H1 (cell line): ENCODE results near the gene PLEKHA3. TPM values are rescaled to one million over a fixed set of nuclear protein-coding genes. Genes with fewer than 3 reads are reported as not detected.

ENCODE experiments used
- CTCF ChIA-PET: fragments of 300-600 bp; sonication (Branson Sonifier 250); formaldehyde crosslinking; loops from one replicate; lab custom pipeline; 2021; ENCODE audit not compliant: partially characterized antibody; lab: Charles Lee
- POLR2A ChIA-PET: fragments of 300-600 bp; sonication (Branson Sonifier 250); formaldehyde crosslinking; loops from one replicate; lab custom pipeline; 2021; ENCODE audit warnings: inconsistent platforms; ENCODE audit not compliant: partially characterized antibody; lab: Charles Lee
- DNase-seq, 2 experiments: peaks; one replicate each; pipeline versions ENCODE4 v3.0.0 to v3.0.0-alpha.2; 2010 to 2022; ENCODE audit warnings: low spot score in 2 of 2, low read depth in 1 of 2, mixed read lengths in 1 of 2
- FAIRE-seq: peaks from 2 replicates; lab custom pipeline; 2011; peaks lifted over from hg19 to GRCh38; lab: Jason Lieb, UNC
- H2AFZ ChIP-seq: 2 replicates; pipeline ENCODE4 v1.8.1; 2012; ENCODE audit warnings: low read length, inconsistent platforms
- H2AK5ac ChIP-seq: 2 replicates; pipeline ENCODE4 v1.6.1; 2013; ENCODE audit warnings: low read depth, low read length
- H2BK120ac ChIP-seq: replicated peaks from 2 replicates; pipeline ENCODE3; 2013; ENCODE audit warnings: low read depth, low read length, inconsistent platforms
- H2BK12ac ChIP-seq: 2 replicates; pipeline ENCODE4 v1.6.1; 2013; ENCODE audit warnings: low read depth, low read length
- H2BK15ac ChIP-seq: 2 replicates; pipeline ENCODE4 v1.6.1; 2013; ENCODE audit warnings: low read length
- H2BK20ac ChIP-seq: 2 replicates; pipeline ENCODE4 v1.6.1; 2013; ENCODE audit warnings: low read length
- H2BK5ac ChIP-seq: 2 replicates; pipeline ENCODE4 v1.6.1; 2013; ENCODE audit warnings: low read depth, low read length
- H3K14ac ChIP-seq: 2 replicates; pipeline ENCODE4 v1.6.1; 2013; ENCODE audit warnings: inconsistent platforms; ENCODE audit not compliant: insufficient read length
- H3K18ac ChIP-seq: 2 replicates; pipeline ENCODE4 v1.6.1; 2013; ENCODE audit warnings: low read length; ENCODE audit errors: extremely low read depth
- H3K23ac ChIP-seq: 2 replicates; pipeline ENCODE4 v1.6.1; 2013; ENCODE audit warnings: inconsistent platforms; ENCODE audit not compliant: insufficient read length
- H3K23me2 ChIP-seq: 2 replicates; pipeline ENCODE4 v1.6.1; 2013; ENCODE audit warnings: low read depth, low read length
- H3K27ac ChIP-seq: 2 replicates; pipeline ENCODE4 v1.6.1; 2011; ENCODE audit warnings: low read depth, low read length, inconsistent platforms
- H3K27me3 ChIP-seq, 4 experiments: replicated peaks in 1 of 4; 1 replicate in 1 of 4; 2 replicates in 3 of 4; pipeline versions ENCODE4 v1.6.1 to v1.8.1; 2011 to 2013; ENCODE audit warnings: low read length in 3 of 4, mild to moderate bottlenecking in 3 of 4, inconsistent platforms in 2 of 4, mixed read lengths in 2 of 4, moderate library complexity in 1 of 4; ENCODE audit not compliant: control insufficient read depth in 3 of 4, insufficient read depth in 3 of 4; ENCODE audit errors: extremely low read depth in 1 of 4
- H3K36me3 ChIP-seq, 4 experiments: 2 replicates each; pipeline versions ENCODE4 v1.6.1 to v1.8.1; 2011 to 2013; ENCODE audit warnings: mild to moderate bottlenecking in 4 of 4, low read length in 3 of 4, moderate library complexity in 2 of 4, control low read depth in 1 of 4, inconsistent platforms in 1 of 4; ENCODE audit not compliant: insufficient read depth in 4 of 4, control insufficient read depth in 2 of 4
- H3K4ac ChIP-seq: replicated peaks from 2 replicates; pipeline ENCODE3; 2013; ENCODE audit warnings: low read length, low read depth, mixed read lengths, inconsistent platforms; ENCODE audit not compliant: insufficient read length
- H3K4me1 ChIP-seq, 4 experiments: replicated peaks in 1 of 4; 1 replicate in 1 of 4; 2 replicates in 3 of 4; pipeline versions ENCODE4 v1.6.1 to v1.8.1; 2011 to 2013; ENCODE audit warnings: low read length in 3 of 4, inconsistent platforms in 2 of 4, mixed read lengths in 1 of 4; ENCODE audit not compliant: insufficient read depth in 4 of 4, control insufficient read depth in 3 of 4
- H3K4me2 ChIP-seq, 2 experiments: 2 replicates each; pipeline versions ENCODE4 v1.6.1 to v1.8.1; 2011 to 2013; ENCODE audit warnings: low read depth in 2 of 2, low read length in 2 of 2, control low read depth in 1 of 2, inconsistent platforms in 1 of 2, mild to moderate bottlenecking in 1 of 2; ENCODE audit not compliant: insufficient read depth in 1 of 2
- H3K4me3 ChIP-seq, 4 experiments: fragments of 200-600, 300-600 bp in 1 of 4; sonication (generic), shearing (Covaris generic), sonication (Bioruptor Twin) in 1 of 4; 2 replicates each; pipeline versions ENCODE4 v1.5.1 to v1.8.1; 2011 to 2016; ENCODE audit warnings: low read length in 4 of 4, low read depth in 3 of 4, control low read depth in 2 of 4, inconsistent platforms in 2 of 4, mild to moderate bottlenecking in 2 of 4, mixed read lengths in 1 of 4, moderate library complexity in 1 of 4; ENCODE audit not compliant: insufficient read depth in 2 of 4; ENCODE audit errors: extremely low read depth in 1 of 4
- H3K56ac ChIP-seq: replicated peaks from 2 replicates; pipeline ENCODE3; 2013; ENCODE audit warnings: low read depth, mild to moderate bottlenecking, mixed read lengths, low read length, inconsistent platforms; ENCODE audit not compliant: insufficient read length
- H3K79me1 ChIP-seq: 2 replicates; pipeline ENCODE4 v1.6.1; 2013; ENCODE audit warnings: low read depth, low read length, control low read depth
- H3K79me2 ChIP-seq, 2 experiments: 2 replicates each; pipeline versions ENCODE4 v1.6.1 to v1.8.1; 2012 to 2013; ENCODE audit warnings: low read length in 2 of 2, mild to moderate bottlenecking in 2 of 2, inconsistent platforms in 1 of 2; ENCODE audit not compliant: insufficient read depth in 2 of 2, control insufficient read depth in 1 of 2
- H3K9ac ChIP-seq, 4 experiments: replicated peaks in 1 of 4; 1 replicate in 1 of 4; 2 replicates in 3 of 4; pipeline versions ENCODE4 v1.6.1 to v1.8.1; 2011 to 2013; ENCODE audit warnings: low read depth in 3 of 4, low read length in 3 of 4, control low read depth in 2 of 4, mild to moderate bottlenecking in 2 of 4, moderate library complexity in 2 of 4, inconsistent platforms in 1 of 4; ENCODE audit errors: extremely low read depth in 1 of 4
- H3K9me3 ChIP-seq, 2 experiments: 2 replicates each; pipeline versions ENCODE4 v1.6.1 to v1.8.1; 2012 to 2013; ENCODE audit warnings: mild to moderate bottlenecking in 2 of 2, moderate library complexity in 2 of 2, control low read depth in 1 of 2, inconsistent platforms in 1 of 2, low read depth in 1 of 2, low read length in 1 of 2, mixed read lengths in 1 of 2; ENCODE audit not compliant: insufficient read depth in 2 of 2
- H4K20me1 ChIP-seq, 2 experiments: replicated peaks in 1 of 2; 2 replicates each; pipeline versions ENCODE3 to v1.8.1; 2011 to 2013; ENCODE audit warnings: inconsistent platforms in 2 of 2, low read length in 2 of 2, mild to moderate bottlenecking in 1 of 2; ENCODE audit not compliant: insufficient read depth in 2 of 2, control insufficient read depth in 1 of 2
- H4K5ac ChIP-seq: 2 replicates; pipeline ENCODE4 v1.6.1; 2013; ENCODE audit warnings: low read length, low read depth, mixed read lengths, inconsistent platforms; ENCODE audit not compliant: insufficient read length
- H4K8ac ChIP-seq: 2 replicates; pipeline ENCODE4 v1.8.0; 2013; ENCODE audit warnings: mild to moderate bottlenecking, moderate library complexity, low read length, inconsistent platforms; ENCODE audit not compliant: insufficient read depth; ENCODE audit errors: extremely low read depth
- H4K91ac ChIP-seq: replicated peaks from 2 replicates; pipeline ENCODE3; 2013; ENCODE audit warnings: low read length, mixed read lengths, inconsistent platforms; ENCODE audit not compliant: insufficient read length
- CBX8 ChIP-seq: fragments of 300-800, 300-1000 bp; sonication (generic); IDR thresholded peaks from 2 replicates; pipeline ENCODE4 v1.7.1; 2016; ENCODE audit warnings: low read depth, low read length, borderline replicate concordance
- CEBPB ChIP-seq: IDR thresholded peaks from 2 replicates; pipeline ENCODE4 v1.6.1; 2012; ENCODE audit warnings: low read depth, low read length
- KDM1A ChIP-seq: fragments of 200-600, 300-600 bp; sonication (generic); IDR thresholded peaks from 2 replicates; pipeline ENCODE4 v1.7.1; 2016; ENCODE audit warnings: mild to moderate bottlenecking, low read length, borderline replicate concordance
- MAFK ChIP-seq: IDR thresholded peaks from 2 replicates; pipeline ENCODE4 v1.6.1; 2012; ENCODE audit warnings: low read depth, mild to moderate bottlenecking, improper control_type of control experiment, low read length
- RXRA ChIP-seq: IDR thresholded peaks from 2 replicates; pipeline ENCODE4 v1.6.1; 2011; ENCODE audit warnings: low read depth, mild to moderate bottlenecking, low read length, moderate library complexity; ENCODE audit not compliant: insufficient read depth
- SP1 ChIP-seq: IDR thresholded peaks from 2 replicates; pipeline ENCODE4 v1.6.1; 2011; ENCODE audit warnings: low read depth, low read length
- SP4 ChIP-seq: IDR thresholded peaks from 2 replicates; pipeline ENCODE4 v1.6.1; 2012; ENCODE audit warnings: low read length, inconsistent platforms
- TAF1 ChIP-seq: IDR thresholded peaks from 2 replicates; pipeline ENCODE4 v1.6.1; 2011; ENCODE audit warnings: mild to moderate bottlenecking, low read depth, low read length
- TAF7 ChIP-seq: optimal IDR thresholded peaks from 2 replicates; pipeline ENCODE3; 2011; ENCODE audit warnings: low read depth, mild to moderate bottlenecking, inconsistent platforms, low read length, moderate library complexity, borderline replicate concordance
- TBP ChIP-seq: IDR thresholded peaks from 2 replicates; pipeline ENCODE4 v1.6.1; 2011; ENCODE audit warnings: low read depth, low read length, improper control_type of control experiment
- whole genome bisulfite sequencing, 2 experiments: shearing (Covaris generic) in 1 of 2; methylation state at CpG; one replicate each; pipeline versions ENCODE4 v1.1.6 to v1.1.7; 2013 to 2015; ENCODE audit warnings: low lambda C conversion rate in 2 of 2, mixed read lengths in 2 of 2, inconsistent platforms in 1 of 2, low coverage in 1 of 2, missing lambda C conversion rate in 1 of 2; ENCODE audit not compliant: insufficient replicate concordance in 2 of 2, insufficient coverage in 1 of 2, insufficient read length in 1 of 2; ENCODE audit errors: extremely low coverage in 1 of 2, missing lambda C conversion rate in 1 of 2; 5-methylcytosine and 5-hydroxymethylcytosine counted together
- polyA plus RNA-seq, 7 experiments: library from polyadenylated mRNA; depleted of rRNA in 3 of 7; stranded (reverse) in 5 of 7; unstranded in 2 of 7; fragments of >200 nt in 5 of 7; fragments of 200-250 nt in 2 of 7; gene quantifications; 1 replicate in 5 of 7; 2 replicates in 1 of 7; 4 replicates in 1 of 7; pipeline versions ENCODE4 v1.2.1 to v1.2.3, GENCODE V29; 2011 to 2013; ENCODE audit warnings: missing spikeins in 2 of 7, mixed read lengths in 2 of 7
- total RNA-seq: library from RNA; stranded (reverse); fragmentation: NEBNext Ultra II Directional; extraction: Animal tissue kit (Norgen Biotek cat#: 25700); gene quantifications from 2 replicates; pipeline ENCODE4 v1.2.1, GENCODE V29; 2021

The PLEKHA3 gene
- total and polyA plus RNA-seq, 2 of the 8 experiments (the other 6 are each of a cell fraction or from before 2014, with no cell fraction given): 1.9 to 20.1 TPM

DNA sequence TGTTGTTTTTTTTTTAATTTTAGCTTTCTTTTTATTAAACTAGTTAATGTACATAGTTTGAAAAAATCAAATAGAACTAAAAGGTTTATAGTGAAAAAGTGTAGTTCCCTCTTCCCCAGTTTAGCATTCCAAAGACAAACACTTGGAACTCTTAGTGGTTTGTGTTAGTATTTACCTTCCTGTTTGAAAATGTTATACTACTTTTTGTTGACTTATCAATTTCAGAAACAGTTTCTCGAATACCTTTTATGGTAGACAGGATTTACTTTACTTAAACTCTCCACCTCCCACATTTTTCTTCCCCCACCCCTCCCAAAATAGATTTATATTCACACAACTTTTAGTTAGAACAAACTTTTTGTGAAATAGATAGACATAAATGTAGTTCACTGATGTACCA lies 26.7 kb downstream of the PLEKHA3 start:
- WGBS, 2 experiments: 91% methylated on average over 1 of the region's 1 CpG; no CpG with 5 or more reads in 1 of the 2 experiments

More for the DNA sequence above, 26.7 kb downstream of the PLEKHA3 start:
- no peaks in the 10 kb centered on the region for H3K9me3 ChIP-seq
- no peak overlapping the region for H3K4me3 ChIP-seq
- H2BK15ac ChIP-seq: no peak overlapping the region
- peaks cover 0 to 3% (median 0%) of the 10 kb centered on the region in 4 experiments; a peak in 2 of 7 replicates for H3K4me1 ChIP-seq
- no peaks in the 10 kb centered on the region for H3K79me2 ChIP-seq
- H3K4ac ChIP-seq: no peak overlapping the region
- no peak for DNase-seq
- no peaks in the 10 kb centered on the region for H3K27me3 ChIP-seq
- no peak overlapping the region for H3K18ac ChIP-seq
- H3K9ac ChIP-seq: no peak overlapping the region
- no peak for FAIRE-seq
- no peak overlapping the region for H2BK12ac ChIP-seq
- no peak overlapping the region for H3K14ac ChIP-seq
- H3K79me1 ChIP-seq: no peaks in the 10 kb centered on the region
- H3K56ac ChIP-seq: no peak overlapping the region
- no peak overlapping the region for H3K23ac ChIP-seq
- no peaks in the 10 kb centered on the region for H3K23me2 ChIP-seq
- CTCF ChIA-PET: interaction anchor here (1.9 to 2.6 kb wide), 2 partner anchors 11 to 17 kb away, joined by 5 to 8 read pairs; no protein-coding TSS in a partner anchor
- H3K4me2 ChIP-seq: no peak overlapping the region
- H2AK5ac ChIP-seq: no peak overlapping the region
- H3K36me3 ChIP-seq: peaks cover 0 to 4% (median 2%) of the 10 kb centered on the region in 4 experiments; a peak in 3 of 8 replicates
- no peak overlapping the region for H2BK5ac ChIP-seq
- POLR2A ChIA-PET: interaction anchor here (1.2 kb wide), 2 partner anchors 10 to 27 kb away, joined by 3 read pairs; partner anchors contain the start of gene PLEKHA3
- TF ChIP-seq KDM1A (no peak), TBP (no peak), TAF7 (no peak), SP1 (no peak), CBX8 (no peak), RXRA (no peak), TAF1 (no peak), MAFK (no peak), CEBPB (no peak), SP4 (no peak)
- TF ChIP-seq, all 59 proteins: peak for 0
- Histone ChIP-seq H2BK120ac (no peak overlapping the region), H2BK20ac (no peak overlapping the region), H4K20me1 (no peaks in the 10 kb centered on the region), H4K8ac (no peak overlapping the region), H4K5ac (no peak overlapping the region), H4K91ac (no peak overlapping the region), H3K27ac (no peak overlapping the region), H2AFZ (no peak overlapping the region)
